Spleen (tissue), 11 donors: ENCODE measurements around the gene TIMM8B. TPM values are rescaled to one million over a fixed set of nuclear protein-coding genes. Genes with fewer than 3 reads are reported as not detected.
A peak's percentile ranks its signal among the peaks of the same experiment; 100 is the strongest.
"Not testable (repeated sequence)": the region's sequence is repeated elsewhere in the genome, so short reads cannot be mapped to it uniquely, and the experiment has no call there.

Experiments
- DNase-seq: peaks from one replicate; pipeline ENCODE4 v3.0.0-alpha.2; 2020
- H3K27ac ChIP-seq, 8 donors: fragments of 200-600 bp; sonication (generic) in 7 of 8; 1 replicate in 4 of 8; 2 replicates in 4 of 8; pipeline versions ENCODE4 v1.5.0 to v1.8.0; 2016 to 2021; ENCODE audit warnings: inconsistent platforms in 4 of 8, mild to moderate bottlenecking in 4 of 8, moderate library complexity in 1 of 8
- H3K27me3 ChIP-seq, 7 donors: fragments of 200-600 bp; sonication (generic) in 6 of 7; replicated peaks in 1 of 7; 1 replicate in 4 of 7; 2 replicates in 3 of 7; pipeline versions ENCODE4 v1.5.0 to v1.8.0; 2016 to 2021; ENCODE audit warnings: inconsistent platforms in 3 of 7, mild to moderate bottlenecking in 1 of 7
- H3K36me3 ChIP-seq, 6 donors: fragments of 200-600 bp; sonication (generic) in 5 of 6; 1 replicate in 4 of 6; 2 replicates in 2 of 6; pipeline versions ENCODE4 v1.5.0 to v1.8.0; 2016 to 2021; ENCODE audit warnings: inconsistent platforms in 2 of 6
- H3K4me1 ChIP-seq, 6 donors: fragments of 200-600 bp; sonication (generic) in 5 of 6; 1 replicate in 3 of 6; 2 replicates in 3 of 6; pipeline versions ENCODE4 v1.5.0 to v1.8.0; 2016 to 2021; ENCODE audit warnings: inconsistent platforms in 3 of 6
- H3K4me3 ChIP-seq, 8 donors: fragments of 200-600 bp; sonication (generic) in 7 of 8; 1 replicate in 4 of 8; 2 replicates in 4 of 8; pipeline versions ENCODE4 v1.5.0 to v1.8.0; 2016 to 2021; ENCODE audit warnings: inconsistent platforms in 4 of 8, mild to moderate bottlenecking in 4 of 8, moderate library complexity in 2 of 8
- H3K9me3 ChIP-seq, 8 donors: fragments of 200-600 bp; sonication (generic) in 7 of 8; 1 replicate in 4 of 8; 2 replicates in 4 of 8; pipeline versions ENCODE4 v1.5.0 to v1.8.0; 2016 to 2021; ENCODE audit warnings: inconsistent platforms in 4 of 8
- CTCF ChIP-seq, 11 experiments: fragments of 200-600 bp in 7 of 11; fragments of 450-650 bp in 4 of 11; sonication (generic) in 4 of 11; IDR thresholded peaks in 8 of 11; conservative IDR thresholded peaks in 3 of 11; 1 replicate in 7 of 11; 2 replicates in 4 of 11; pipeline versions ENCODE4 v1.4.0 to v1.8.0; 2016 to 2021; ENCODE audit warnings: antibody characterized with exemption in 11 of 11, inconsistent platforms in 4 of 11, mild to moderate bottlenecking in 1 of 11
- POLR2A ChIP-seq, 3 donors: fragments of 450-650 bp; IDR thresholded peaks; one replicate each; pipeline ENCODE4 v1.5.1; 2017; ENCODE audit warnings: antibody characterized with exemption in 3 of 3, mild to moderate bottlenecking in 1 of 3
- POLR2AphosphoS5 ChIP-seq, 3 donors: sonication (generic); formaldehyde crosslinking; IDR thresholded peaks; one replicate each; pipeline ENCODE4 v1.5.1; 2017; ENCODE audit warnings: antibody characterized with exemption in 3 of 3
- WGBS, 5 donors: extraction: QIAGEN DNeasy Blood & Tissue Kit in 3 of 5; methylation state at CpG; one replicate each; pipeline versions ENCODE4 v1.1.5 to v1.1.7; 2013 to 2018; 5-methylcytosine and 5-hydroxymethylcytosine counted together
- intact Hi-C: fragments of 100-400 bp; cut with DNase I; formaldehyde crosslinking; loops from one replicate; pipeline ENCODE4 v1.15.0; 2023; ENCODE audit warnings: low total_unique reads
- polyA plus RNA-seq, 3 donors: library from polyadenylated mRNA; stranded (reverse); fragments of 200-250 nt; gene quantifications; one replicate each; pipeline ENCODE4 v1.2.1, GENCODE V29; 2013
- total RNA-seq, 7 donors: library from RNA; depleted of rRNA in 3 of 7; stranded (reverse); fragments of >200 nt in 3 of 7; fragmentation: NEBNext Ultra II Directional in 4 of 7; extraction: Animal tissue kit (Norgen Biotek cat#: 25700) in 4 of 7; gene quantifications; one replicate each; pipeline versions ENCODE4 v1.1.0 to v1.2.1, GENCODE V29; 2016 to 2021
- donor health status: healthy with polysubstance abuse.
- donor health status: DM: no; HTN: no; CAD: no; lungs with moderate emphysema.
- donor health status: DM: no; HTN: no; CAD: no.
- donor health status: Bipolar disorder and iron deficiency.
- donor health status: healthy.
- donor health status: DM: no; HTN: no; CAD: no.
- donor health status: DM: yes; HTN: yes; CAD: no.

The TIMM8B gene
- total and polyA plus RNA-seq, 10 donors: 16.8 to 98.9 (median 34.4) TPM

DNA sequence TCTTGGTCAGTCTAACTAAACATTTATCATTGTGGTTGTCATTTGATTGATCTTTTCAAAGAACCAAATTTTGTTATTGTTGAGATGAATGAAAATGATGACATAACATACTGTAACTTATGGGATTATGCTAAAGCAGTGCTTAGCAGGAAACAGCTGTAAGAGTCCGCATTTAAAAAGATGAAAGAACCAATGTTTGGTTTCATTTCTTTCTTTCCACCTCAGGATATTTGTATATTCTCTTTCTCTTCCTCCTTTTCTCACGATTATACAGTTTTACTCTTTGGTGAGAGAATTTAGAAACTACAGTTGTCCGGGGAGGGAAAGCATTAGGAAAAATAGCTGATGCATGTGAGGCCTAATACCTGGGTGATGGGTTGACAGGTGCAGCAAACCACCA lies 35.8 kb downstream of the TIMM8B start:
- peaks cover 2 to 91% (median 46%) of the 10 kb centered on the region in 6 donors for H3K36me3 ChIP-seq
- DNase-seq: no peak
- peaks cover 0 to 47% (median 22%) of the 10 kb centered on the region in 6 donors for H3K4me1 ChIP-seq
- TF ChIP-seq POLR2A (IDR thresholded peaks at IDR 0.05): no peak
- no peak for TF ChIP-seq POLR2AphosphoS5 (IDR thresholded peaks at IDR 0.05)
- TF ChIP-seq CTCF (IDR thresholded peaks at IDR 0.05 in 8 of 11, conservative IDR thresholded peaks at IDR 0.05 in 3 of 11): no peak
- H3K4me3 ChIP-seq: no peak overlapping the region
- 54 to 75% (median 61%) methylated on average over 3 of the region's 3 CpGs for WGBS, 5 donors
- no peaks in the 10 kb centered on the region for H3K27me3 ChIP-seq
- H3K27ac ChIP-seq: peak overlapping the region in 4 of 8 donors; percentile 39 to 50 (median 46)
- H3K9me3 ChIP-seq: peaks cover 0 to 6% (median 0%) of the 10 kb centered on the region in 8 donors
- intact Hi-C loops: no loop called here

DNA sequence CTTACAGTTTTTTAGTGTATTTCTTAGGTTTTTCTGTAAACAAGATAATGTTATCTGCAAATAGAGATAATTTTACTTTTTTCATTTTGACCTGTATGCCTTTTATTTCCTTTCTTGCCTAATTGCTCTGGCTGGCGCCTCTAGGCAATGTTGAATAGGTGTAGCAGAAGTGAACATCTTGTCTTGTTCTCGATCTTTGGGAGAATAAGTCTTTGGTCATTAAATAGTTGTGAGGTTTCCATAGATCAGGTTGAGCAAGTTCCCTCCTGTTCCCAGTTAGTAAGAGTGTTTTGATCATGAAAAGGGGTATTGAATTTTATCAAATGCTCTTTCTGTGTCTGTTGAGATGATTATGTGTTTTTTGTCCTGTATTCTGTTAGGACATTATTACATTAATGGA lies 36.8 kb downstream of the TIMM8B start:
- Histone ChIP-seq H3K4me1 (peaks cover 0 to 47% (median 22%) of the 10 kb centered on the region in 6 donors), H3K36me3 (peaks cover 2 to 93% (median 54%) of the 10 kb centered on the region in 6 donors), H3K27me3 (no peaks in the 10 kb centered on the region), H3K4me3 (no peak overlapping the region), H3K27ac (no peak overlapping the region), H3K9me3 (peaks cover 0 to 6% (median 0%) of the 10 kb centered on the region in 8 donors)
- no peak for TF ChIP-seq POLR2A (IDR thresholded peaks at IDR 0.05)
- TF ChIP-seq CTCF (IDR thresholded peaks at IDR 0.05 in 8 of 11, conservative IDR thresholded peaks at IDR 0.05 in 3 of 11): no peak
- no peak for TF ChIP-seq POLR2AphosphoS5 (IDR thresholded peaks at IDR 0.05)
- intact Hi-C loops: no loop called here
- DNase-seq: no peak
- 46 to 50% (median 49%) methylated on average over 2 of the region's 2 CpGs for WGBS, 5 donors

DNA sequence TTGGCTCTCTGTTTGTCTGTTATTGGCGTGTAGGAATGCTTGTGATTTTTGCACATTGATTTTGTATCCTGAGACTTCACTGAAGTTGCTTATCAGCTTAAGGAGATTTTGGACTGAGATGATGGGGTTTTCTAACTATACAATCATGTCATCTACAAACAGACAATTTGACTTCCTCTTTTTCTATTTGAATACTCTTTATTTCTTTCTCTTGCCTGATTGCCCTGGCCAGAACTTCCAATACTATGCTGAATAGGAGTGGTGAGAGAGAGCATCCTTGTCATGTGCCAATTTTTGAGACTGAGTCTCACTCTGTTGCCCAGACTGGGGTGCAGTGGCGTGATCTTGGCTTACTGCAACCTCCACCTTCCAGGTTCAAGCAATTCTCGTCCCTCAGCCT lies 38.3 kb downstream of the TIMM8B start:
- H3K4me3 ChIP-seq, H3K27me3 ChIP-seq, H3K9me3 ChIP-seq, intact Hi-C loops, DNase-seq: not testable (repeated sequence)
- 79 to 89% (median 82%) methylated on average over 3 of the region's 3 CpGs for WGBS, 5 donors
- Histone ChIP-seq H3K4me1 (peaks cover 0 to 47% (median 22%) of the 10 kb centered on the region in 6 donors), H3K36me3 (peaks cover under 1 to 93% (median 56%) of the 10 kb centered on the region in 6 donors), H3K27ac (peak overlapping the region in 7 of 8 donors; percentile 14 to 77 (median 62))

- H3K4me3 ChIP-seq, H3K27ac ChIP-seq, H3K9me3 ChIP-seq, intact Hi-C loops, DNase-seq, H3K27me3 ChIP-seq: not testable (repeated sequence)
- H3K4me1 ChIP-seq: peaks cover 0 to 37% (median 22%) of the 10 kb centered on the region in 6 donors
- 98 to 100% (median 99%) methylated on average over 2 of the region's 2 CpGs for whole genome bisulfite sequencing, 5 donors
- peaks cover 0 to 92% (median 45%) of the 10 kb centered on the region in 6 donors for H3K36me3 ChIP-seq
These were observed 39.9 kb downstream of the TIMM8B start for GRCh38 chr11:112046647-112047046.

DNA sequence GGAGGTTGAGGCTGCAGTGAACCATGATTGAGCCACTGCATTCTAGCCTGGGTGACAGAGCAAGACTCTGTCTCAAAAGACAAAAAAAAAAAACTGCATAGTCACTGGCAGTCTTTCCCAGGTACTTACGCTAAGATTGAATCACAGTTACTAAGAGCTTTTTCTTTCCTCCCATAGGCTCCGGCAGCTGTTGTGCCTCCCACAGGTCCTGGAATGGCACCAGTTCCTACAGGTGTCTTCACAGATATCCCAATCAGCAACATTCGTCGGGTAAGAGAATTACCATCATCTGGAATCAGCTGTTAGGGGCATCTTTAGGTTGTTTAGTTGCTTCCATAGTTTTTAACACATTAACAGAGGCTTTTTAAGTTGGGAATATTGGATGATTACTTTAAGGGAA lies 41.6 kb downstream of the TIMM8B start:
- Histone ChIP-seq H3K4me1 (peaks cover 0 to 21% (median 13%) of the 10 kb centered on the region in 6 donors), H3K27ac (no peak overlapping the region), H3K36me3 (peaks cover 0 to 95% (median 51%) of the 10 kb centered on the region in 6 donors), H3K4me3 (no peak overlapping the region), H3K27me3 (no peaks in the 10 kb centered on the region), H3K9me3 (peaks cover 0 to 6% (median 0%) of the 10 kb centered on the region in 8 donors)
- TF ChIP-seq POLR2A (IDR thresholded peaks at IDR 0.05): no peak
- no peak for TF ChIP-seq CTCF (IDR thresholded peaks at IDR 0.05 in 8 of 11, conservative IDR thresholded peaks at IDR 0.05 in 3 of 11)
- TF ChIP-seq POLR2AphosphoS5 (IDR thresholded peaks at IDR 0.05): no peak
- 91 to 100% (median 97%) methylated on average over 4 of the region's 4 CpGs for WGBS, 5 donors
- intact Hi-C loops: no loop called here
- DNase-seq: no peak
